GM12864 (cell line): ENCODE data around the gene ZPBP2.
"Not testable (repeated sequence)": the region's sequence is repeated elsewhere in the genome, so short reads cannot be mapped to it uniquely, and the experiment has no call there.

ENCODE experiments used
- DNase-seq: peaks from one replicate; pipeline ENCODE4 v3.0.0-alpha.2; 2011; ENCODE audit warnings: low read depth
- H3K4me3 ChIP-seq: 2 replicates; pipeline ENCODE4 v1.5.1; 2011; ENCODE audit warnings: mild to moderate bottlenecking, low read depth, low read length, control low read depth
- TF ChIP-seq, protein P1 (sequence below): IDR thresholded peaks from 2 replicates; pipeline ENCODE4 v1.5.1; 2011; ENCODE audit warnings: low read depth, mild to moderate bottlenecking, moderate library complexity, low read length, control low read depth, inconsistent platforms; ENCODE audit errors: missing control alignments

ZPBP2 gene

DNA sequence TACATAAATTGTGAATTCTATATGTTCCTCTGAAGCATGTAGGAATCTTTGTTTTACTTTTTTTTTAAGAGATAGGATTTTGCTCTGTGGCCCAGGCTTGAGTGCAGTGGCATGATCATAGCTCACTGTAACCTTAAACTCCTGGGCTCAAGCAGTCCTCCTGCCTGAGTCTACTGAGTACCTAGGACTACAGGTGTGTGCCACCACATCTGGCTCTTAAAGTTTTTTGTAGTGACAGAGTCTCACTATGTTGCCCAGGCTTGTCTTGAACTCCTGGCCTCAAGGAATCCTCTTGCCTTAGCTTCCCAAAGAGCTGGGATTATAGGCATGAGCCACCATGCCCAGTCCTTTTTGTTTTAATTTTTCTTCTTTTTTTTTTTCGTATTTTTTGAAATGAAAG, 29.2 kb upstream of the ZPBP2 start:
- TF ChIP-seq, protein P1, sequence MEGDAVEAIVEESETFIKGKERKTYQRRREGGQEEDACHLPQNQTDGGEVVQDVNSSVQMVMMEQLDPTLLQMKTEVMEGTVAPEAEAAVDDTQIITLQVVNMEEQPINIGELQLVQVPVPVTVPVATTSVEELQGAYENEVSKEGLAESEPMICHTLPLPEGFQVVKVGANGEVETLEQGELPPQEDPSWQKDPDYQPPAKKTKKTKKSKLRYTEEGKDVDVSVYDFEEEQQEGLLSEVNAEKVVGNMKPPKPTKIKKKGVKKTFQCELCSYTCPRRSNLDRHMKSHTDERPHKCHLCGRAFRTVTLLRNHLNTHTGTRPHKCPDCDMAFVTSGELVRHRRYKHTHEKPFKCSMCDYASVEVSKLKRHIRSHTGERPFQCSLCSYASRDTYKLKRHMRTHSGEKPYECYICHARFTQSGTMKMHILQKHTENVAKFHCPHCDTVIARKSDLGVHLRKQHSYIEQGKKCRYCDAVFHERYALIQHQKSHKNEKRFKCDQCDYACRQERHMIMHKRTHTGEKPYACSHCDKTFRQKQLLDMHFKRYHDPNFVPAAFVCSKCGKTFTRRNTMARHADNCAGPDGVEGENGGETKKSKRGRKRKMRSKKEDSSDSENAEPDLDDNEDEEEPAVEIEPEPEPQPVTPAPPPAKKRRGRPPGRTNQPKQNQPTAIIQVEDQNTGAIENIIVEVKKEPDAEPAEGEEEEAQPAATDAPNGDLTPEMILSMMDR, result no peak
- no peak overlapping the region for H3K4me3 ChIP-seq
- DNase-seq, result no peak

DNA sequence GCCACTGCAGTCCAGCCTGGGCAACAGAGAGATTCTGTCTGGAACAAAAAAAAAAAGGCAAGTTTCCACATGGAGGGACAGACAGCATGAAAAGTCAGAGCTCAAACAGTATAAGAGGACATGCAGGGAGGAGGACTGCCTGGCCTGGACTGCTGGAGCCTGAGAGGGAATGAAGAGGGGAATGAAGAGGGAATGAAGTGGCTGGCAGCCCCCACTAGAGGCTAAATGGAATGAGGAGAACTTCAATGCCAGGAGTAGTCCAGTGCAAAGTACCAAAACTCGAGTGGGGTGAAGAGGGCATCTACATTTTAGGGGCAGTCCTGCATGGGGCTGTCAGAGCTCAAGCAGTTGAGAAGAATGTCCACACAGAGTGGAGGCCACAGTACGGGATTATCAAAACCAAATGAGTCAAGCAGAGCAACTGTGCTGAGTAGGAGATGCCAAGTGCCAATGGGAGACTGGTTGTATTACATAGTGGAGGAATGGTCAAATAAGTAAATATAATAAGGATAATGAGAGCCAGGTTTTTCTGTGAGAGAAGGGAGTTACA, 26.8 kb upstream of the ZPBP2 start:
- no peak for DNase-seq
- TF ChIP-seq, protein P1, result no peak
- no peak overlapping the region for H3K4me3 ChIP-seq

DNA sequence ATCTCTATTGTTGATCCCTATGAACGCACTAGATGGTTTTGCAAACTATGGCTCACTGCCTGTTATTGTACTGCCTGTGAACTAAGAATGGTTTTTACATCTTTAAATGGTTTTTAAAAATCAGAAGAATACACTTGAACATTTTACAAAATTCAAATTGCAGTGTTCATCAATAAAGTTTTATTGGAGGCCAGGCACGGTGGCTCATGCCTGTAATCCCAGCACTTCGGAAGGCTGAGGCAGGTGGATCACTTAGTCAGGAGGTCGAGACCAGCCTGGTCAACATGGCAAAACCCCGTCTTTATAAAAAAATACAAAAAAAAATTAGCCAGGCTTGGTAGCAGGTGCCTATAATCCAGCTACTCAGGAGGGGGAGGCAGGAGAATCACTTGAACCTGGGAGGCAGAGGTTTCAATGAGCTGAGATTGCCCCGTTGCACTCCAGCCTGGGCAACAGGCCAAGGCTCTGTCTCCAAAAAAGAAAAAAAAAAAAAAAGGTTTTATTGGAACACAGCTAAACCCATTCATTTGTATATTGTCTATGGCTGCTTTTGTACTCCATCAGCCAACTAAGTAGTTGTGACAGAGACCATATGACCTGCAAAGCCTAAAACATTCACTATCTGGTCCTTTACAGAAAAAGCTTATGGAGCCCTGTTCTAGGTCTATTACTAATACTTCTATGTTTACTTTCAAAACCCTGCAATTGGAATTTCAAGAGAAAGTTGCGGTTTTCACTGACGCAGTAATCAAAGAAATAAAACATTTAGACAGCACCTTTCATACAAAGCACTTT, 22.8 kb upstream of the ZPBP2 start:
- DNase-seq, result no peak

DNA sequence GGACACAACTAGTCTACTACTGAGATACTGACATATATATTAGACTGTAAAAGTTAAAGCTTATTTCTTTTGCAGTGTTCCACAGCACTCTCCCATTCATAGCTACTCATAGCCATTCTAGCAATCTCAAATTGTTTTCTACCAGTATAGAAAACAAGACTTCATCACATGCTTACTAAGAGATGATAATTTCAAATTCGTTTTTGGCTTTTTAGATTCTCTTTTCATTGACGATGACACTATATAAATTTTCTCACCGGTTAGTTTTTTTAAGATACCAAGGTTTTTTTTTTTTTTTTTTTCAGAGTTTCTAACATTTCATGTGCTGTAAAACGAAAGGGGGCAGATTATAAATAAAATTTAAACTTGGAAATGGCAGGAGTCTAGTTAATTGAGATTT, 21.8 kb upstream of the ZPBP2 start:
- DNase-seq, result no peak
- no peak overlapping the region for H3K4me3 ChIP-seq
- TF ChIP-seq, protein P1, result no peak

More for the DNA sequence above, 22.8 kb upstream of the ZPBP2 start:
- no peak overlapping the region for H3K4me3 ChIP-seq
- TF ChIP-seq, protein P1, result no peak

DNA sequence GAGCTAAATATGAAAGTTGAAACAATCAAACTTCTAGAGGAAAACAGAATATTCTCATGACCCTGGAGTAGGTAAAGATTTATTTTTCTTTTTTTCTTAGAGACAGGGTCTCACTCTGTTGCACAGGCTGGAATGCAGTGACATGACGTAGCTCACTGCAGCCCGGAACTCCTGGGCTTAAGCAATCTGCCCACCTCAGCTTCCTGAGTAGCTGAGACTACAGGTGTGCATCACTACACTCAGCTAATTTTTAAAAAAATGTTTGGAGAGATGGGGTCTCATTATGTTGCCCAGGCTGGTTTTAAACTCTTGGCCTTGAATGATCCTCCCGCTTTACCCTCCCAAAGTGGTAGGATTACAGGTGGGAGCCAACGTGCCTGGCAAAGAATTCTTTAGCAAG, 19.4 kb upstream of the ZPBP2 start:
- TF ChIP-seq, protein P1, result no peak
- DNase-seq, result no peak
- H3K4me3 ChIP-seq, result no peak overlapping the region

DNA sequence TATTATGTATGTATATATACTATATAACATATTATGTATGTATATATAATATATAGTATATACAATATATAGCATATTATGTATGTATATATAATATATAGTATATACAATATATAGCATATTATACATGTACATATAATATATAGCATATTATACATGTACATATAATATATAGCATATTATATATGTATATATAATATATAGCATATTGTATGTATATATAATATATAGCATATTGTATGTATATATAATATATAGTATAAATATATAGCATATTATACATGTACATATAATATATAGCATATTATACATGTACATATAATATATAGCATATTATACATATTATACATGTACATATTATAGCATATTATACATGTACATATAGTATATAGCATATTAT, 17.8 kb upstream of the ZPBP2 start:
- not testable (repeated sequence) for H3K4me3 ChIP-seq, DNase-seq

DNA sequence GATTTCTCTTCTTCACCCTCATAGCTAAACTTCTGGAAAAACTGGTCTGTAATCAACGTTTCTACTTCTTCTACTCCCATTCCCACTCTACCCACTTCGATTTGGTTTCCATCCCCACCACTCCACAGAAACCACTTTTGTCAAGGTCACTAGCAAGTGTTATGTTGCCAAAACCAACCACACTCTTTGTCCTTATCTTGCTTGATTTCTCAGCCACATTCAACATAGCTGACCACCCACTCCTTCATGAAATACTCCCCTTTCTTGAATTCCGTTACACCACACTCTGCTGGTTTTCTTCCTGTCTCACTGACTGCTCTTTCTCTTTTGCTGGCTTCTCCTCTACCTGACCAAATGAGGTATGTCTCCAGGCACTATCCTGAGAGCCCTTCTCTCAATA, 15.8 kb upstream of the ZPBP2 start:
- DNase-seq, result no peak
- TF ChIP-seq, protein P1, result no peak
- no peak overlapping the region; the same call in 1 of the 2 replicates for H3K4me3 ChIP-seq
